Endodermal cell (in vitro differentiated cells): Measurements from ENCODE around the gene NIM1K. TPM values are rescaled to one million over a fixed set of nuclear protein-coding genes. Genes with fewer than 3 reads are reported as not detected.

Source experiments
- DNase-seq: peaks from one replicate; pipeline ENCODE4 v3.0.0-alpha.2; 2017
- H3K27ac ChIP-seq: 2 replicates; pipeline ENCODE4 v1.5.1; 2013; ENCODE audit warnings: mild to moderate bottlenecking, low read depth, low read length, moderate library complexity
- H3K27me3 ChIP-seq: 2 replicates; pipeline ENCODE4 v1.6.1; 2013; ENCODE audit warnings: mild to moderate bottlenecking, low read length, moderate library complexity; ENCODE audit not compliant: insufficient read depth, control insufficient read depth, poor library complexity, severe bottlenecking
- H3K36me3 ChIP-seq: 2 replicates; pipeline ENCODE4 v1.7.0; 2013; ENCODE audit warnings: mild to moderate bottlenecking, low read length, moderate library complexity; ENCODE audit not compliant: control insufficient read depth, insufficient read depth
- H3K4me1 ChIP-seq: one replicate; pipeline ENCODE4 v1.7.0; 2013; ENCODE audit warnings: low read length; ENCODE audit not compliant: control insufficient read depth, insufficient read depth
- H3K4me3 ChIP-seq: 2 replicates; pipeline ENCODE4 v1.5.1; 2013; ENCODE audit warnings: mild to moderate bottlenecking, low read length, moderate library complexity
- H3K9ac ChIP-seq: 2 replicates; pipeline ENCODE4 v1.6.1; 2013; ENCODE audit warnings: mild to moderate bottlenecking, low read length, moderate library complexity; ENCODE audit not compliant: poor library complexity, severe bottlenecking; ENCODE audit errors: extremely low read depth
- H3K9me3 ChIP-seq: 2 replicates; pipeline ENCODE4 v1.6.1; 2013; ENCODE audit warnings: mild to moderate bottlenecking, low read length, moderate library complexity; ENCODE audit not compliant: control insufficient read depth
- H3K27ac Mint-ChIP-seq: 2 replicates; pipeline ENCODE4 v1.8.0; 2020; ENCODE audit warnings: mixed read lengths
- H3K27me3 Mint-ChIP-seq: 2 replicates; pipeline ENCODE4 v1.8.0; 2021; ENCODE audit warnings: mild to moderate bottlenecking, mixed read lengths; ENCODE audit not compliant: insufficient read depth
- H3K36me3 Mint-ChIP-seq: 2 replicates; pipeline ENCODE4 v1.8.0; 2020; ENCODE audit warnings: low read depth, mixed read lengths
- H3K4me1 Mint-ChIP-seq: 2 replicates; pipeline ENCODE4 v1.8.0; 2020; ENCODE audit warnings: mixed read lengths
- H3K4me3 Mint-ChIP-seq: 2 replicates; pipeline ENCODE4 v1.8.0; 2020; ENCODE audit warnings: mild to moderate bottlenecking, moderate library complexity, mixed read lengths
- H3K9me3 Mint-ChIP-seq: 2 replicates; pipeline ENCODE4 v1.8.0; 2020; ENCODE audit warnings: mild to moderate bottlenecking, mixed read lengths
- CTCF ChIP-seq: fragments of 200-600 bp; sonication (generic); conservative IDR thresholded peaks from 2 replicates; pipeline ENCODE4 v1.5.0; 2021; ENCODE audit warnings: antibody characterized with exemption, mild to moderate bottlenecking
- WGBS, 2 experiments: methylation state at CpG; one replicate each; pipeline versions ENCODE4 v1.1.5 to v1.1.7; 2013; ENCODE audit warnings: missing lambda C conversion rate in 2 of 2, mixed read lengths in 1 of 2; ENCODE audit not compliant: insufficient coverage in 1 of 2, insufficient read length in 1 of 2; 5-methylcytosine and 5-hydroxymethylcytosine counted together
- total RNA-seq, 2 donors: library from RNA; stranded (reverse); fragmentation: NEBNext Ultra II Directional in 1 of 2; extraction: Animal tissue kit (Norgen Biotek cat#: 25700) in 1 of 2; gene quantifications; 2 replicates in 1 of 2; 3 replicates in 1 of 2; pipeline ENCODE4 v1.2.1, GENCODE V29; 2021

The NIM1K gene
- total RNA-seq, 2 donors from 2014 or later = not detected

GRCh38 chr5:43315263-43315662, 123.2 kb downstream of the NIM1K start:
- no peaks in the 10 kb centered on the region for H3K27me3 ChIP-seq
- peaks cover 3% of the 10 kb centered on the region for H3K4me1 ChIP-seq
- Mint-ChIP-seq H3K27me3 (no peaks in the 10 kb centered on the region), H3K4me3 (no peak overlapping the region), H3K9me3 (no peaks in the 10 kb centered on the region), H3K4me1 (peaks cover 24% of the 10 kb centered on the region), H3K27ac (no peak overlapping the region), H3K36me3 (peaks cover 8% of the 10 kb centered on the region)
- H3K4me3 ChIP-seq = peak overlapping the region; percentile 46
- H3K36me3 ChIP-seq = peaks cover 10% of the 10 kb centered on the region
- no peak for TF ChIP-seq CTCF
- WGBS, 2 experiments = 97 to 100% methylated on average over 7 to 8 of the region's 8 CpGs
- H3K9me3 ChIP-seq = no peaks in the 10 kb centered on the region
- H3K27ac ChIP-seq = no peak overlapping the region
- no peak for DNase-seq
- H3K9ac ChIP-seq = no peak overlapping the region

- no peaks in the 10 kb centered on the region for H3K27me3 Mint-ChIP-seq
- no peak overlapping the region for H3K27ac ChIP-seq
- peaks cover 8% of the 10 kb centered on the region for H3K36me3 ChIP-seq
- 100% methylated on average over 2 to 3 of the region's 3 CpGs for WGBS, 2 experiments
- H3K9me3 Mint-ChIP-seq = no peaks in the 10 kb centered on the region
- H3K9me3 ChIP-seq = no peaks in the 10 kb centered on the region
- no peak overlapping the region for H3K27ac Mint-ChIP-seq
- H3K27me3 ChIP-seq = no peaks in the 10 kb centered on the region
- no peak for DNase-seq
- H3K4me1 Mint-ChIP-seq = peaks cover 23% of the 10 kb centered on the region
- H3K4me3 ChIP-seq = peak overlapping the region; percentile 46
- H3K9ac ChIP-seq = no peak overlapping the region
- H3K4me1 ChIP-seq = peaks cover 3% of the 10 kb centered on the region
- TF ChIP-seq CTCF = no peak
- no peak overlapping the region for H3K4me3 Mint-ChIP-seq
- H3K36me3 Mint-ChIP-seq = peaks cover 8% of the 10 kb centered on the region
These were observed 123.7 kb downstream of the NIM1K start for GRCh38 chr5:43315682-43316081.

- Mint-ChIP-seq H3K4me3 (no peak overlapping the region), H3K36me3 (peaks cover 6% of the 10 kb centered on the region), H3K4me1 (peaks cover 18% of the 10 kb centered on the region), H3K27ac (no peak overlapping the region), H3K9me3 (no peaks in the 10 kb centered on the region), H3K27me3 (no peaks in the 10 kb centered on the region)
- no peaks in the 10 kb centered on the region for H3K4me1 ChIP-seq
- H3K9ac ChIP-seq = no peak overlapping the region
- H3K4me3 ChIP-seq = no peak overlapping the region
- TF ChIP-seq CTCF = no peak
- H3K36me3 ChIP-seq = peaks cover 4% of the 10 kb centered on the region
- 95 to 100% methylated on average over 4 to 5 of the region's 5 CpGs for WGBS, 2 experiments
- no peak overlapping the region for H3K27ac ChIP-seq
- H3K27me3 ChIP-seq = no peaks in the 10 kb centered on the region
- DNase-seq = no peak
- no peaks in the 10 kb centered on the region for H3K9me3 ChIP-seq
These were observed 124.4 kb downstream of the NIM1K start for GRCh38 chr5:43316421-43316820.
